H9 (cell line): ENCODE results near the gene TMEM106B. TPM values are rescaled to one million over a fixed set of nuclear protein-coding genes. Genes with fewer than 3 reads are reported as not detected.

ENCODE experiments used
- DNase-seq: peaks from one replicate; pipeline ENCODE4 v3.0.0-alpha.2; 2017
- H2AFZ ChIP-seq: one replicate; pipeline ENCODE4 v1.6.1; 2013; ENCODE audit warnings: mild to moderate bottlenecking, low read length, control low read depth, moderate library complexity
- H2AK5ac ChIP-seq: 2 replicates; pipeline ENCODE4 v1.6.1; 2013; ENCODE audit warnings: low read length, control low read depth, mixed read lengths; ENCODE audit not compliant: insufficient read length
- H2BK120ac ChIP-seq: one replicate; pipeline ENCODE4 v1.6.1; 2013; ENCODE audit warnings: low read depth, mild to moderate bottlenecking, low read length, control low read depth, inconsistent platforms; ENCODE audit not compliant: poor library complexity, severe bottlenecking
- H2BK12ac ChIP-seq: 2 replicates; pipeline ENCODE4 v1.6.1; 2013; ENCODE audit warnings: low read length, control low read depth, mixed read lengths, low read depth; ENCODE audit not compliant: insufficient read length
- H2BK15ac ChIP-seq: 2 replicates; pipeline ENCODE4 v1.6.1; 2013; ENCODE audit warnings: low read depth, low read length, control low read depth
- H2BK20ac ChIP-seq: one replicate; pipeline ENCODE4 v1.6.1; 2013; ENCODE audit warnings: low read depth, mild to moderate bottlenecking, low read length, control low read depth, inconsistent platforms; ENCODE audit not compliant: poor library complexity, severe bottlenecking
- H2BK5ac ChIP-seq: 2 replicates; pipeline ENCODE4 v1.6.1; 2013; ENCODE audit warnings: low read length, control low read depth, mixed read lengths; ENCODE audit not compliant: insufficient read length
- H3K14ac ChIP-seq: 2 replicates; pipeline ENCODE4 v1.6.1; 2013; ENCODE audit warnings: low read length, control low read depth; ENCODE audit not compliant: insufficient read depth
- H3K18ac ChIP-seq: 2 replicates; pipeline ENCODE4 v1.6.1; 2013; ENCODE audit warnings: low read depth, mild to moderate bottlenecking, mixed read lengths, low read length, control low read depth; ENCODE audit not compliant: insufficient read length
- H3K23ac ChIP-seq: 2 replicates; pipeline ENCODE4 v1.6.1; 2013; ENCODE audit warnings: low read length, control low read depth, mixed read lengths, low read depth; ENCODE audit not compliant: insufficient read length
- H3K23me2 ChIP-seq: 2 replicates; pipeline ENCODE4 v1.6.1; 2013; ENCODE audit warnings: low read depth, mild to moderate bottlenecking, mixed read lengths, low read length, control low read depth; ENCODE audit not compliant: insufficient read length, poor library complexity, severe bottlenecking
- H3K27ac ChIP-seq: 2 replicates; pipeline ENCODE4 v1.5.1; 2013; ENCODE audit warnings: low read length, control low read depth, mixed read lengths, low read depth; ENCODE audit not compliant: insufficient read length
- H3K27me3 ChIP-seq: 2 replicates; pipeline ENCODE4 v1.6.1; 2013; ENCODE audit warnings: low read length, control low read depth, inconsistent platforms; ENCODE audit not compliant: insufficient read depth
- H3K4ac ChIP-seq: 2 replicates; pipeline ENCODE4 v1.6.1; 2013; ENCODE audit warnings: low read depth, mild to moderate bottlenecking, control low read depth, inconsistent platforms, low read length, moderate library complexity
- H3K4me1 ChIP-seq: 2 replicates; pipeline ENCODE4 v1.6.1; 2013; ENCODE audit warnings: low read length, control low read depth, inconsistent platforms; ENCODE audit not compliant: insufficient read depth
- H3K4me2 ChIP-seq: 2 replicates; pipeline ENCODE4 v1.6.1; 2013; ENCODE audit warnings: low read length, control low read depth, mixed read lengths; ENCODE audit not compliant: insufficient read length, insufficient read depth
- H3K56ac ChIP-seq: 2 replicates; pipeline ENCODE4 v1.6.1; 2013; ENCODE audit warnings: low read depth, mild to moderate bottlenecking, mixed read lengths, low read length, control low read depth; ENCODE audit not compliant: insufficient read length
- H3K79me1 ChIP-seq: 2 replicates; pipeline ENCODE4 v1.6.1; 2013; ENCODE audit warnings: low read depth, mild to moderate bottlenecking, moderate library complexity, low read length, control low read depth, inconsistent platforms; ENCODE audit not compliant: insufficient read depth, poor library complexity, severe bottlenecking
- H3K79me2 ChIP-seq: 2 replicates; pipeline ENCODE4 v1.6.1; 2013; ENCODE audit warnings: low read length, control low read depth, inconsistent platforms; ENCODE audit not compliant: insufficient read depth
- H3K9ac ChIP-seq: 2 replicates; pipeline ENCODE4 v1.6.1; 2013; ENCODE audit warnings: low read length, control low read depth, mixed read lengths; ENCODE audit not compliant: insufficient read length; ENCODE audit errors: extremely low read depth
- H3K9me3 ChIP-seq: one replicate; pipeline ENCODE4 v1.6.1; 2013; ENCODE audit warnings: low read depth, low read length, inconsistent platforms; ENCODE audit not compliant: control insufficient read depth
- H3T11ph ChIP-seq: one replicate; pipeline ENCODE4 v1.6.1; 2013; ENCODE audit warnings: mild to moderate bottlenecking, low read length, control low read depth, inconsistent platforms
- H4K20me1 ChIP-seq: one replicate; pipeline ENCODE4 v1.6.1; 2013; ENCODE audit not compliant: control insufficient read depth, insufficient read length, insufficient read depth
- H4K5ac ChIP-seq: 2 replicates; pipeline ENCODE4 v1.6.1; 2013; ENCODE audit warnings: low read depth, mild to moderate bottlenecking, mixed read lengths, low read length, control low read depth; ENCODE audit not compliant: insufficient read length
- H4K8ac ChIP-seq: replicated peaks from 2 replicates; pipeline ENCODE4 v1.6.1; 2013; ENCODE audit warnings: low read length, control low read depth, mixed read lengths, low read depth; ENCODE audit not compliant: insufficient read length
- H4K91ac ChIP-seq: 2 replicates; pipeline ENCODE4 v1.6.1; 2013; ENCODE audit warnings: low read depth, mild to moderate bottlenecking, moderate library complexity, mixed read lengths, low read length, control low read depth; ENCODE audit not compliant: insufficient read length
- H3K27ac Mint-ChIP-seq, 3 experiments: 2 replicates in 2 of 3; 3 replicates in 1 of 3; pipeline ENCODE4 v1.8.0; 2020 to 2021; ENCODE audit warnings: mixed read lengths in 3 of 3, mild to moderate bottlenecking in 1 of 3, moderate library complexity in 1 of 3
- H3K27me3 Mint-ChIP-seq: 2 replicates; pipeline ENCODE4 v1.8.0; 2021; ENCODE audit warnings: low read depth, mild to moderate bottlenecking, moderate library complexity, mixed read lengths
- H3K36me3 Mint-ChIP-seq, 3 experiments: 2 replicates in 2 of 3; 3 replicates in 1 of 3; pipeline ENCODE4 v1.8.0; 2020 to 2021; ENCODE audit warnings: low read depth in 3 of 3, mixed read lengths in 3 of 3; ENCODE audit not compliant: insufficient read depth in 1 of 3
- H3K4me1 Mint-ChIP-seq, 2 experiments: 2 replicates each; pipeline ENCODE4 v1.8.0; 2020; ENCODE audit warnings: mixed read lengths in 2 of 2
- H3K4me3 Mint-ChIP-seq, 2 experiments: 2 replicates in 1 of 2; 3 replicates in 1 of 2; pipeline ENCODE4 v1.8.0; 2020 to 2021; ENCODE audit warnings: mild to moderate bottlenecking in 2 of 2, mixed read lengths in 2 of 2, moderate library complexity in 1 of 2
- H3K9me3 Mint-ChIP-seq, 2 experiments: 2 replicates in 1 of 2; 3 replicates in 1 of 2; pipeline ENCODE4 v1.8.0; 2020; ENCODE audit warnings: mild to moderate bottlenecking in 2 of 2, mixed read lengths in 2 of 2, moderate library complexity in 1 of 2
- WGBS: extraction: QIAGEN DNeasy Blood & Tissue Kit; methylation state at CpG from one replicate; pipeline ENCODE4 v1.1.7; 2013; ENCODE audit warnings: missing lambda C conversion rate, low lambda C conversion rate, mixed read lengths; ENCODE audit not compliant: insufficient read length; ENCODE audit errors: extremely low coverage; 5-methylcytosine and 5-hydroxymethylcytosine counted together
- total RNA-seq: library from RNA; stranded (reverse); gene quantifications from 2 replicates; pipeline ENCODE4 v1.2.1, GENCODE V29; 2021
- TF ChIP-seq, protein P1 (sequence below): fragments of 200-600 bp; sonication (generic); conservative IDR thresholded peaks from 3 replicates; pipeline ENCODE4 v1.8.0; 2021; ENCODE audit warnings: antibody characterized with exemption, mild to moderate bottlenecking

The TMEM106B gene
- total RNA-seq, 1 experiment from 2014 or later, result 28.4 TPM

DNA sequence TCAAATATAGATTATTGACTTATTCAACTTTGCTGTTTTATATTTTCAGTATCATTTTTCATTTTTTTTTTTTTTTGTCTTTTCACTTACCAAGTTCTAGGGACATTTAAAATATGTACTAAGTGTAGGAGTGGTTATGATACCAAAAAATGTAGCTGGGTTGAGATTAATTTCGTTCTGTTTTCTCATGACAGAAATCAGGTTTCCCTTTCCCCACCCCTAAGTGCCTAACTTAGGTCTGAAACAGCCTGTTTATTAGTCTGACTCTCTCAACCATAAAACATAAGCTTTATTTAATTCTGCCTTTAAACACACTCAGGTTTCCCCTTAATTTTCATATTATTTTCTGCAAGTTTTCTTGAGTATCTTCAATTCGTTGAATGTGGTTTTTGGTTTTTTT lies 22.1 kb downstream of the TMEM106B start:
- no peak overlapping the region for H2BK120ac ChIP-seq
- no peak overlapping the region for H3K4me2 ChIP-seq
- H3K23ac ChIP-seq, result no peak overlapping the region
- H3K4me1 ChIP-seq, result no peaks in the 10 kb centered on the region
- no peak overlapping the region for H2BK12ac ChIP-seq
- H3K27ac Mint-ChIP-seq, result no peak overlapping the region; a peak in 1 of 7 replicates
- no peak overlapping the region for H3K18ac ChIP-seq
- H4K91ac ChIP-seq, result no peak overlapping the region
- no peak overlapping the region for H2AFZ ChIP-seq
- H3K4me1 Mint-ChIP-seq, result no peaks in the 10 kb centered on the region
- H4K5ac ChIP-seq, result no peak overlapping the region
- no peak overlapping the region for H3K9ac ChIP-seq
- H3K4ac ChIP-seq, result no peak overlapping the region
- no peaks in the 10 kb centered on the region for H3K23me2 ChIP-seq
- no CpG with 5 or more reads among the region's 2 CpGs for WGBS
- no peak overlapping the region for H3K4me3 Mint-ChIP-seq
- H2BK20ac ChIP-seq, result no peak overlapping the region
- H3T11ph ChIP-seq, result no peak overlapping the region
- H3K27ac ChIP-seq, result no peak overlapping the region
- no peak overlapping the region for H2BK5ac ChIP-seq
- DNase-seq, result no peak
- H3K79me2 ChIP-seq, result no peaks in the 10 kb centered on the region
- no peak overlapping the region for H3K56ac ChIP-seq
- H2BK15ac ChIP-seq, result no peak overlapping the region
- no peak overlapping the region for H2AK5ac ChIP-seq
- no peaks in the 10 kb centered on the region for H3K27me3 Mint-ChIP-seq
- no peaks in the 10 kb centered on the region for H3K9me3 ChIP-seq
- no peaks in the 10 kb centered on the region for H3K79me1 ChIP-seq
- peaks cover 10 to 35% (median 16%) of the 10 kb centered on the region in 3 experiments; a peak in 6 of 7 replicates for H3K36me3 Mint-ChIP-seq
- H3K27me3 ChIP-seq, result no peaks in the 10 kb centered on the region
- H4K8ac ChIP-seq, result no peak overlapping the region
- H3K9me3 Mint-ChIP-seq, result no peaks in the 10 kb centered on the region
- no peak overlapping the region for H3K14ac ChIP-seq
- H4K20me1 ChIP-seq, result no peaks in the 10 kb centered on the region
- TF ChIP-seq, protein P1, sequence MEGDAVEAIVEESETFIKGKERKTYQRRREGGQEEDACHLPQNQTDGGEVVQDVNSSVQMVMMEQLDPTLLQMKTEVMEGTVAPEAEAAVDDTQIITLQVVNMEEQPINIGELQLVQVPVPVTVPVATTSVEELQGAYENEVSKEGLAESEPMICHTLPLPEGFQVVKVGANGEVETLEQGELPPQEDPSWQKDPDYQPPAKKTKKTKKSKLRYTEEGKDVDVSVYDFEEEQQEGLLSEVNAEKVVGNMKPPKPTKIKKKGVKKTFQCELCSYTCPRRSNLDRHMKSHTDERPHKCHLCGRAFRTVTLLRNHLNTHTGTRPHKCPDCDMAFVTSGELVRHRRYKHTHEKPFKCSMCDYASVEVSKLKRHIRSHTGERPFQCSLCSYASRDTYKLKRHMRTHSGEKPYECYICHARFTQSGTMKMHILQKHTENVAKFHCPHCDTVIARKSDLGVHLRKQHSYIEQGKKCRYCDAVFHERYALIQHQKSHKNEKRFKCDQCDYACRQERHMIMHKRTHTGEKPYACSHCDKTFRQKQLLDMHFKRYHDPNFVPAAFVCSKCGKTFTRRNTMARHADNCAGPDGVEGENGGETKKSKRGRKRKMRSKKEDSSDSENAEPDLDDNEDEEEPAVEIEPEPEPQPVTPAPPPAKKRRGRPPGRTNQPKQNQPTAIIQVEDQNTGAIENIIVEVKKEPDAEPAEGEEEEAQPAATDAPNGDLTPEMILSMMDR, result no peak
